T-helper 2 cell treated with Interferon-gamma antibody and Interleukin-4, amounts not matched to agents 100 ng/mL and 5 ng/mL, for 36 hours (primary cell): ENCODE data around the gene PIERCE2. TPM values are rescaled to one million over a fixed set of nuclear protein-coding genes. Genes with fewer than 3 reads are reported as not detected.
"Not testable (repeated sequence)": the region's sequence is repeated elsewhere in the genome, so short reads cannot be mapped to it uniquely, and the experiment has no call there.

ENCODE experiments used
- intact Hi-C: fragments of 100-400 bp; cut with micrococcal nuclease; formaldehyde crosslinking; loops from one replicate; pipeline ENCODE4 v1.15.1; 2023
- total RNA-seq: library from RNA; stranded (reverse); gene quantifications from 2 replicates; pipeline ENCODE4 v1.2.3, GENCODE V29; 2022

Gene PIERCE2, protein sequence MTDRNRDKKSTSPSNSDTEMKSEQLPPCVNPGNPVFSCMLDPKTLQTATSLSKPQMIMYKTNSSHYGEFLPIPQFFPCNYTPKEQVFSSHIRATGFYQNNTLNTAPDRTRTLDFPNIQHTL
- total RNA-seq, result 0.32 TPM in 1 of 2 replicates, not detected in the other

GRCh38 chr15:55408012-55408928 lies at the start of gene PIERCE2, which contains the start of gene CCPG1:
PIERCE2 (plus strand) TSS chr15:55408495; CDS start chr15:55408769, 274 bp downstream.
CCPG1 (minus strand) TSS chr15:55408359; CDS start chr15:55389424, 18,935 bp downstream.
- intact Hi-C loops, result loop anchor here (1.0 to 5.0 kb wide), 8 partner anchors 36 to 834 kb away; partner anchors contain the start of genes PIGB, PIGBOS1 and RFX7

GRCh38 chr15:55360256-55360655 lies 48.0 kb upstream of the PIERCE2 start:
- intact Hi-C loops, result no loop called here

GRCh38 chr15:55361048-55361447 lies 47.2 kb upstream of the PIERCE2 start:
- intact Hi-C loops, result no loop called here

DNA sequence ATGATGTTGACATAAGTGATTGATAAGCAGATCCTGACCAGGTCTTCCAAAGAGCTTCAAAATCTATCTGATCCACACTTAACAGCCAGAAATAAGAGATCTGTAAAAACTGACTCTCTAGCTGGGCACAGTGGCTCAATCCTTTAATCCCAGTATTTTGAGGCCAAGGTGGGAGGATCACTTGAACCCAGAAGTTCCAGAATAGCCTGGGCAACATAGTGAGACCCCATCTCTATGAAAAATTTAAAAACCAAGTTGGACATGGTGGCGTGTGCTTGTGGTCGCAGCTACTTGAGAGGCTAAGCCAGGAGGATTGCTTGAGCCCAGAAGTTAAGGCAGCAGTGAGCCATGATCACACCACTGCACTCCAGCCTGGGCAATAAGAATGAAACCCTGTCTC lies 45.7 kb upstream of the PIERCE2 start:
- intact Hi-C loops, result no loop called here

- intact Hi-C loops, result no loop called here
Observed at GRCh38 chr15:55366981-55367380, 41.3 kb upstream of the PIERCE2 start.

- intact Hi-C loops, result loop anchor here (5.0 kb wide), 1 partner anchor 34 kb away; the partner anchor contains the start of genes CCPG1 and PIERCE2
Observed at GRCh38 chr15:55372701-55373440, 35.4 kb upstream of the PIERCE2 start.

- intact Hi-C loops, result no loop called here
Observed at GRCh38 chr15:55379095-55379494, 29.2 kb upstream of the PIERCE2 start.

DNA sequence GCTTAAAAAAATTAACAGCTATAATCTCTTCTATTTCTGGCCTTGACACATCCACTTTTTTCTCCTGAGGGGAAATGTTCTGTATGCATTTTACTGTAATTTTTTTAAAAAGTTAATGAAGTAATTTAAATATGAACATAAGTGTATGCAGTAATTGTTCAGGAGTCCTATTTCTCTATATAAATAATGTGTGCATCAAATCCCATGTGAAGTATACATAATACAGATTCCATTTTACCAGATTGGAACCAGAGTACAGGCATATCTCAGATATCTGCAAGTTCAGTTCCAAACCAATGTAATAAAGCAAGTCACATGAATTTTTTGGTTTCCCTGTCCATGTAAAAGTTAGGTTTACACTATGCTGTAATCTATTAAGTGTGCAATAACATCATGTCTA lies 26.7 kb upstream of the PIERCE2 start:
- intact Hi-C loops, result no loop called here

- intact Hi-C loops, result no loop called here
Observed at GRCh38 chr15:55383687-55384086, 24.6 kb upstream of the PIERCE2 start.

- intact Hi-C loops, result no loop called here
Observed at GRCh38 chr15:55387027-55387426, 21.3 kb upstream of the PIERCE2 start.

- intact Hi-C loops, result no loop called here
Observed at GRCh38 chr15:55389264-55389607, 19.1 kb upstream of the PIERCE2 start.

DNA sequence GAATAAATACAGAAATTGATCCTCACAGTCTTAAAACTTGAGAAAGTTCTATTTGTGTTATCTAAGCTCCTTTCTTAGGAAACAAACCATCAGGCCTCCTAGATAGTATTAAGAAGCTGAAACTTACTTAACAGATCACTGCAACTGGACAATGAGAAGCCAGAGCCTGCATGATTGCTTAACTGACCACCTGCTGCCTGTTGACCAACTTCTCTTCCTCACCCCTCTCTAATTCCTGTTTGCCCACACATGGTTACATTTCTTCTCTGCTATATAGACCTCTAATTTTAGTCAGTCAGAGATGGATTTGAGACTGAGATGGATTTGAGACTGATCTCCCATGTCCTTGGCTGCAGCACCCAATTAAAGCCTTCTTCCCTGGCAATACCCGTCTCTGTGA lies 13.6 kb upstream of the PIERCE2 start:
- intact Hi-C loops, result no loop called here

GRCh38 chr15:55398243-55398642 lies 10.1 kb upstream of the PIERCE2 start:
- intact Hi-C loops, result no loop called here

GRCh38 chr15:55400050-55400449 lies 8.2 kb upstream of the PIERCE2 start:
- intact Hi-C loops, result not testable (repeated sequence)

DNA sequence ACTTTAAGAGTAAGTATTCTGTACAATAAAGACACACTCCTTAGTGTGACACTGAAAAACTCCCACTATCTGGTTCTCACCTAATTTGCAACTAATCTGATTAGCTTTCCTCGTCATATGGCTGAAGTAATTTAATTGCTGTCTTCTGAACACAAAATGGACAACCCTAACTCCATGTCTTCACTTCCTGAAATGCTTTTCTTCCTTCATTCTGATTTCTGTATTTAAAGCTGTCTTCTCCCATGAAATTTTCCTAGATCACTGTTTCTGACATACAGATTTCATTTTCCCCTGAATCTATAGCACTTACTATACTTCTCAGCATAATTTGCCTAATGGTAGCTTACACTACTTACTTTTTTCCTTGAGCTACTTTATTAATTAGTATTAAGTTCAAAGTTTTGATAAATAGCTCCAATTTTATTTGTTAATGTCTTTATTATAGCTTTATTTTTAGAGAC lies 6.5 kb upstream of the PIERCE2 start:
- intact Hi-C loops, result no loop called here

GRCh38 chr15:55402707-55403106 lies 5.6 kb upstream of the PIERCE2 start:
- intact Hi-C loops, result no loop called here

DNA sequence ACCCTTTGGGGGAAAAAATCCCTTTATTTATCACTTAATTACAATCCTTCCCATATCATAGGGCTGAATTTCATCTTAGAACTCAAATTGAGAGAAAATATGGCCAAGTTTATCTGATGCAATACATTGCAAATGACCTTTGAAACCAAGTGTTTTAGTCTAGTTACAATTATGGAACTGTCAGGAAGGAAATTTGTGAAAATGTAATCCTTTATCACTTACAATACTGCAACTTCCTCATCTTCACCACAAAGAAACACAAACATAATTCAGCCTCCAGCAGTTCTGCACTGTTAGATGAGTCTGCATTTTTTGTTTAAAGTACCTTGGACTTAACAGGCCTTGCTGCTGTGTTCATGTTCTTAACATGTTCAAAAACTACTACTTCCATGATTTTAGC lies 4.8 kb upstream of the PIERCE2 start:
- intact Hi-C loops, result no loop called here

- intact Hi-C loops, result loop anchor here (1.0 to 5.0 kb wide), 8 partner anchors 35 to 835 kb away; partner anchors contain the start of genes PIGB, PIGBOS1 and RFX7
Observed at GRCh38 chr15:55407498-55408011, 740 bp upstream of the PIERCE2 start.

DNA sequence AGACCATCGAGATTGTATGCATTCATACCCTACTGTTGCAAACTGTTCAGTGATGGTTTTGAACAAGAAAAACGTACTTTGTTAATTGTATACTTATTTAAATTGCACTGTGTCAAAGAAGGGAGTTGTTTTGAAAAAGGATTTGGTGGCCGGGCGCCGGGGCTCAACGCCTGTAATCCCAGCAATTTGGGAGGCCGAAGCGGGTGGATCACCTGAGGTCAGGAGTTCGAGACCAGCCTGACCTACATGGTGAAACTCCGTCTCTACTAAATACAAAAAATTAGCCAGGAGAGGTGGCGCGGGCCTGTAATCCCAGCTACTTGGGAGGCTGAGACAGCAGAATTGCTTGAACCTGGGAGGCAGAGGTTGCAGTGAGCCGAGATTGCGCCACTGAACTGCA lies 681 bp downstream of the PIERCE2 start:
- intact Hi-C loops, result loop anchor here (1.0 to 5.0 kb wide), 8 partner anchors 37 to 833 kb away; partner anchors contain the start of genes PIGB, PIGBOS1 and RFX7

GRCh38 chr15:55417678-55418077 lies 9.4 kb downstream of the PIERCE2 start:
- intact Hi-C loops, result not testable (repeated sequence)

DNA sequence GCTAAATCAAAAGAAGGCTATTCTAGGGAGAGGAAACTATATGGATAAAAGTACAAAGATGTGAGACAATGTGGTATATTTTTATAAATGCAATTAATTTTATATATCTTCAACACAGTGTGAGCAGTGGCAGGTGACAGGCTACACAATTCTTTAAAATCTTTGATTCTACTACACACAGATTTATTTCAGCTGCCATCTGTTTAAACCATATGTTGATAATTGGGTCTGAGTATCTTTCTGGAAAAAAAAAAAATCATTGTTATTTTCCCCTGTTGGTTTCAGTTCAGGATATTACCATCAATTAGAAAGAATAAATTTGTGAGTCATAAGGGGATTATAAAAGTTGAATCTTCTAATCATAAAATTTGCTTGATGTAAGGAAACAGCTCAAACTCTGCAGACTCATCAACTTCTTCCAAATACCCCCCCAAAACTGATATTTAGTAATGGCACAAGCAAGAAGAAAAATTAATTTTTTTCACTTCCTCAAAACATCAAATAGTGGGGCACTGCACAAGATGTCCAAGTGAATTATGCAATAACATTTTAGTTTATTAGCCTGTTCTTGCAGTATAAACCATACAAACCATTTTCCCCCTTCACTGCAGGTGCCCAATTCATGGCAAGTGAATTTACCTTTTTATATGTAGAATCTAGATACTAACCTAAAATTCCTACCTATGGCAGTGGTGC lies 12.0 kb downstream of the PIERCE2 start:
- intact Hi-C loops, result no loop called here
